Hepatocyte (in vitro differentiated cells): ENCODE results near the gene UBR1.

Experiments
- CTCF ChIP-seq: fragments of 200-600 bp; sonication (generic); IDR thresholded peaks from 2 replicates; pipeline ENCODE4 v1.5.1; 2016; ENCODE audit warnings: antibody characterized with exemption, mild to moderate bottlenecking; ENCODE audit not compliant: poor library complexity
- EZH2 ChIP-seq: fragments of 200-600 bp; sonication (generic); IDR thresholded peaks from 2 replicates; pipeline ENCODE4 v1.6.1; 2016; ENCODE audit warnings: antibody characterized with exemption, mild to moderate bottlenecking, borderline replicate concordance
- EZH2phosphoT487 ChIP-seq: fragments of 200-600 bp; sonication (generic); IDR thresholded peaks from one replicate; pipeline ENCODE4 v1.6.1; 2018; ENCODE audit warnings: antibody characterized with exemption, mild to moderate bottlenecking, low read depth, moderate library complexity; ENCODE audit not compliant: unreplicated experiment, severe bottlenecking

GRCh38 chr15:42918047-42918446 is 187.8 kb downstream of the UBR1 start:
- TF ChIP-seq CTCF (no peak), EZH2phosphoT487 (no peak), EZH2 (no peak)
